HG02623 (cell line): ENCODE measurements around the gene MEX3C.

Experiments
- ATAC-seq: cut with Tn5 transposase; IDR thresholded peaks from one replicate; pipeline ENCODE4 v1.9.1; 2021; ENCODE audit warnings: moderate library complexity; ENCODE audit not compliant: unreplicated experiment

MEX3C gene

DNA sequence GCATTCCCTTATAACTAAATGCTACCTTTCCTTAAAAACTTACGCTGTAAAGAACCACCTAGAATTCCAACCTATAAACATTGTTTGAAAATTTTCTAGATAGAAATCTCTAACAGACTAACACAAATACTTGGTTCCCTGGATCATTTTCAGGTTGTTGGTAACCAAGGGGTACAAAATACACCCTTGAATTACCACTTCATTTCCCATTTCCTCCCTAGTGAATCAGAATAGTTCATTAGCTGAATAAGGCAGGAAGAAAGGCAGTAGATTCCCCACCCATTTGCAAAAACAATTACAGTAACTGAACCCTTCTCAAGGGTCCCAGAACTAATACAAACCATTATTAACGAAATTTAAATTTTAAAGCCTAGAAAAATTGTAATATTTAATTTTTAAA, 5.5 kb downstream of the MEX3C start:
- ATAC-seq: no peak

DNA sequence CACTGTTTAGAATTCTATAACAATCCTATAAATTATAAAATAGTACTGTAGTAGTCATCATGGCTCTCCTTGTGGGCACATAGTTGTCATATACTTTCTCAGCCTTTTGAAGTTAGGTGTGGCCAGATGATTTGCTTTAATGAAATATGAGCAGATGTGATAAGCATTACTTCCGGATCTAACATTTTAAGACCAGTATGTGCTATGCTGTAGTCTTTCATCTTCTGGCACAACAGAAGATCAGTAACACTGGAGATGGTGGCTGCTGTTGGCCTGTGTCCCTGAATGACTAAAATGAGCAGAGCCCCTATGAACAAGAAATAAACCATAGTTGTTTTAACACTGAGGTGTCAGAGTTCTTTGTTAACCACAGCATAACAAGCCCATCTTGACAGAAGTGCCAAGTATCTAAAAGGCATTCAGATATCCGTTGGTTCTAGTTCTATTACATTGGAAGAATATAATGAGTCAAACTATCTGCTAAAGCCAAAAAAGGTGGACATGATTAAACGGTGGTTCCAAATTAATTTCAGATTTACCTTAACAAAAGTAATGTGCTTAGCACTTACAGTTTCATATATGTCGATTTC, 6.3 kb downstream of the MEX3C start:
- ATAC-seq: no peak

DNA sequence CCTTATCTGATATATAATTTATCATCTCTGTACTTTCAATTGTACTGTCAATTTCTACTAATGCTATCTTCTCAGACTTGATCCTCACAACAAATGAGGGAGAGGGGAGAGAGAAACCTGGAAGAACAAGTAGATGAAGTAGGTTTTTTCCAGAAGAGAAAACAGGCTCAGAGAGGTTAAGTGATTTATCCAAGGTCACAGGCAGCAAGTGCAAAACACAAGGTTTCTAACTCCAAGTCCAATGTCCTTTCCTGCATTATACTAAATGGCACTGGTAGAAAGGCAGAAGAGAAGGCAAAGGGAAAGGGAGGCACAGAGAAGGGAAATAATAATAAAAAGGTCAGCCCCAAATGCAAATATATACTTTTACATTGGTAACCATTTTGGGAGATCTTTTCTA, 7.5 kb downstream of the MEX3C start:
- no peak for ATAC-seq

DNA sequence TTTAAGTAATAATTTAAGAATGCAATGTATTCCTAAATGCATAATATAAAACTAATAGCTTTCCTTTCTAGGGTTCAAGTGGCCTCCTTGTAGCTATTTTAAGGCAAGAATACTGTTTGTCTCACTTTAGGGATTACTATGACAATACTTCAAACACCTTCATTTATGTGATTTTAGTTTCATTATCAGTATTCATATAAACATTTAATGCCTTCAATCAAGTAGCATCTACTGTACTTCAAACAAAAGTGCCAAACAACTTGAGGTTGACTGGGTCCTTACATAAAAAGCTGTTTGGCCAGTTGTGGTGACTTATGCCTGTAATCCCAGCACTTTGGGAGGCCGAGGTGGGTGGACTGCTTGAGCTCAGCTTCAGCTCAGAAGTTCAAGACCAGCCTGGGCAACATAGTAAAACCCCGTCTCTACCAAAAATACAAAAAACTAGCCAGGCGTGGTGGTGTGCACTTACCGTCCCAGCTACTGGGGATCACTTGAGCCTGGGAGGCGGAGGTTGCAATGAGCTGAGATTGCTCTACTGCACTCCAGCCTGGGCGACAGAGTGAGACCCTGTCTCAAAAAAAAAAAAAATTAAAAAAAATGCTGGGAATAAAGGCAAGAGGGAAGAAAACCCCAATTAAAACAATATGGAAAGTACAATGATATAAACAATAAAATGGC, 9.3 kb downstream of the MEX3C start:
- ATAC-seq: peak; percentile 36

DNA sequence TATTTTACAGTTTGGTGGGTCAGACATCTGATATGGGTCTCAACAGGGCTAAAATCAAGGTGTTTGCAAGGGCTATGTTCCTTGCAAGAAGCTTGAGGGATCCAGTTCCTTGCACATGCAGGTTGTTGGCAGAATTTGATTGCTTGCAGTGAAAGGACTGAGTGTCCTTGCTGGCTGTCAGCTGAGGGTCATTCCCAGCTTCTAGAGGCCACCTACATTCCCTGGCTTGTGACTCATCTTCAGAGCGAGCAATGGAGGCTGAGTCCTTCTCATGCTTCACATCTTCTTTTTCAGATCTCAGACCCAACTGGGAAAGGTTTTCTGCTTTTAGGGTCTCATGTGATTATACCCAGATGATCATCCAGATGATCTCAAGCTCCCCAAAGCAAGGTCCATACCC, 12.4 kb downstream of the MEX3C start:
- ATAC-seq: no peak

DNA sequence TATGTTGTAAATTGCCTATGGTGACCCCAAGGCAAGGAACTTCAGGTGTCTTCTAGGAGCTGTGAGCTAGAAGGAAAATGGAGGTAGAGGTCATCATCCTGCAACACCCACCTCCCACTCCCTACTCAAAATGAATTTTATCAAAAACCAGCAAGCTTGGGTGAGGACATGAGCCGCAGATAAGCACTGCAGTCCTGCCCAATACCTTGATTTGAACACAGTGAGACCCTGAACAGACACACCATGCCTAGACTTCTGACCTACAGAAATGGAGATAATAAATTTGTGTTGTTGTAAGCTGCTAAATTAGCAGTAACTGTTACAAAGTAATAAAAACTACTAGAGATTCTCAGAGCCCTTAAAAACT, 13.4 kb downstream of the MEX3C start:
- ATAC-seq: no peak

DNA sequence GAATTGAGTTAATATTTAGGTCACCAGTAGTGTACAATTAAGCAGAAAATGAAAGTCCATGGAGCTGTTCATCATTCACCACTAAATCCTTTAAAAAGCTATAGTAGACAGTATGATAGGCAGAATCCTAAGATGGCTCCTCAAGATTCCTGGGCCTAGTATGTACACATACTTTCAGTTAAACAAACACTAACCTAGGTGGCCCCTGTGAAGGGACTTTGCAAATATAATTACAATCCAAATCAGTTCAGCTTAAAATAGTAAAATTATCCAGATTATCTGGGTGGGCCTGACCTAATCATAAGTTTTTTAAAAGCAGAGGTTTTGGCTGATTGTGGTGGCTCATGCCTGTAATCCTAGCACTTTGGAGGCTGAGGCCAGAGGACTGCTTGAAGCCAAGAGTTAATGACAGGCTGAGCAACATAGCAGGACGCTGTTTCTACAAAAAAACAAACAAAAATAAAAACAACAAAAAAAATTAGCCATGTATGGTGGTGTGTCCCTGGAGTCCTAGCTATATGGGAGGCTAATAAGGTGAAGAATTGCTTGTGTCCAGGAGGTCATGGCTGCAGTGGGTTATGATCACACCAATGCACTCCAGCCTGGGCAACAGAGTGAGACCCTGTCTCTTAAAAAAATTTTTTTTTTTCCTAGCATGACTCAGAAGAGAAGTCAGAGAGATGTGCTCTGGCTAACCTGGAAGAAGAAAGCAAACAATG, 13.9 kb downstream of the MEX3C start:
- ATAC-seq: no peak

DNA sequence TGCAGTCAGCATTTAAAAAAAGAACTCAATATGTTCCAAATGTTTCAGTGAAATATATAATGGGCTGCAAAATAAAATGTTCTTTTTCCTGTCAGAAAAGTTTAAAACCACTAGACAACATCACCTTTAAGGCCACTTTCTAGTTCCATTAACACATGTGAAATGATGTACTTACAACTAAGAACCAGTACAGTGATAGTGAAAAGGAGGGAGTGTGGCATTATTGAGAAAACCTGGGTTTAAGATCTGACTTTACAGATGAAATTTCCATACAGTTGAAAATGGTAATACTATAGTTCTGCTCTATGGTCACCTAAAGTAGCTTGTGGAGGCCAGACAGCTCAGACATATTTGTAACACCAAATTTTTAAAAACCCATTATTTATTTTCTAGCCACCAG, 14.7 kb downstream of the MEX3C start:
- ATAC-seq: no peak

DNA sequence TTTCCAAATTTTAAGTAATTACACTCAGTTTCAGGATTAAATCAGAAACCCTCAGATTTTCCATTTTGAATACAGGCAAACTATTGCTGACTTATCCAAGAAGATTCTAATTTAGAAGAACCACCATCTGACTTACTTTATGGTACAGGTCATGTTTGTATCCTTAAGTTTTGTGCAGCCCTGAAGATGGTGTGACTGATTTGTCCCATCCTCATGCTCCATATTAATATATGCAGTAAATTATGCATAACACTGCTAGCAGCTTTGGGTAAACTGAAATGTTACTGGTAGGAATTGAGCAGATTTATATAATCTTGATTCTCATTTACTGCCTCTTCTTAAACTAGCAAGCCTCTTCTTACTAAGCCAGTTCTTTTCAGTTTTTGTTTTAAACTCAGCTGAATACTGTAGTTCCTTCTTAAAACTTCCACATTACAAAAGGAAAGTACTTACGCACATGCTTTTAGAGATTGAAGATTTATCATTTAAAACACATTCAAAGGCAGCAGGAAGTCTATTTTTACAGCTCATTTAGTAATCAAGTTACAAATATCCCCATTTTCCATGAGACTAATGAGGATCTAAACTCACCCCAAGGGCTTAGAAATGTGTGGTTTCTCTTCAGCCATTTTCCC, 25.7 kb downstream of the MEX3C start:
- ATAC-seq: no peak

DNA sequence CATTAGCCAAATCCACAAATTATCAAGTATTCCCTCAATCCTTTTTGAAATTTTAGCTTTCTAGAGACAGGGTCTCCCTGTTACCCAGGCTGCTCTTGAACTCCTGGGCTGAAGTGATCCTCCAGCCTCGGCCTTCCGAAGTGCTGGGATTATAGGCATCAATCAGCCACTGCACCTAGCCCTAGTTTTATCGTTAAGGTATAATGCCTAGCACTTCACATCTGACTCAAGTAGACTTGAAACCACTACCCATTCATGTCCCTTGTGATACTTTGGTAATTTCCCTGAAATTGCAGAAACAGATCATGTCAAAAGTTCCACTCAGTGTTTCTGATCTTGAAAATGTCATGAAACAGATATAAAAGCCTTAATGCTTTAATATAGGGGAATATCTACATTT, 26.3 kb downstream of the MEX3C start:
- ATAC-seq: peak; percentile 56

DNA sequence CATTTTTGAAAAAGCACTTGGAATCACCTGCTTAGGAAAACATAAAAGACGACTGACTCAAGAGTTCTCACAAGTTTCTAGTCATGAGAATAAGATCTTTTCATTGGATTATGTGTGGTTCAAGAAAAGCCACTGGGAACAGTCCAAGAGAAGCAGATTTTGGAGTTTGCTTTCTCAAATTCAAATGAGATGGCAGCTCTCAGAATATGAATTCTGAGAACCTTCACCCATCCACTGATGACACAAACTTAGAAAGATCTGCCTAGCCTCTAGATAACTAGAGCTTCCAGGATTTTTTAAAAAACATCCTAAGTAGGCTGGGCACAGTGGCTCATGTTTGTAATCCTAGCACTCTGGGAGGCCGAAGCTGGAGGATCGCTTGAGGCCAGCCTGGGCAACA, 26.8 kb downstream of the MEX3C start:
- no peak for ATAC-seq

DNA sequence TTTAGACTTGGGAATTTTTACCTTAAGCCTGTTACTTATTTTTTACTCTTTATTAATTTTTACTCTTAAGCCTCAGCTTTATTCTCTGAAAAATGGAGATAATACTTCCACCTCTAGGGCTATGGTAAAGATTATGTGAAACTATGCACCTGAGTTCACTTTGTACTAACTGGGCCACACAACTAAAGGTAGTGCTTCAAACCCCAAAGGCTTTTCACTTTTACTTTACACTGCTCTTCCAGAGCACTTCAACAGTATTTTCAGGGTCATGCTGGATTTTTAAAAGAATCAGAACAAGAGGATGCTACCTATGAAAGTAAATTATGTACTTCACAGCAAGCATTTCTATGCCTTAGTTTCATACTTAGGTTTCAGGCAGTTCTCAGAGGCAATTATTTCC, 27.8 kb downstream of the MEX3C start:
- no peak for ATAC-seq

DNA sequence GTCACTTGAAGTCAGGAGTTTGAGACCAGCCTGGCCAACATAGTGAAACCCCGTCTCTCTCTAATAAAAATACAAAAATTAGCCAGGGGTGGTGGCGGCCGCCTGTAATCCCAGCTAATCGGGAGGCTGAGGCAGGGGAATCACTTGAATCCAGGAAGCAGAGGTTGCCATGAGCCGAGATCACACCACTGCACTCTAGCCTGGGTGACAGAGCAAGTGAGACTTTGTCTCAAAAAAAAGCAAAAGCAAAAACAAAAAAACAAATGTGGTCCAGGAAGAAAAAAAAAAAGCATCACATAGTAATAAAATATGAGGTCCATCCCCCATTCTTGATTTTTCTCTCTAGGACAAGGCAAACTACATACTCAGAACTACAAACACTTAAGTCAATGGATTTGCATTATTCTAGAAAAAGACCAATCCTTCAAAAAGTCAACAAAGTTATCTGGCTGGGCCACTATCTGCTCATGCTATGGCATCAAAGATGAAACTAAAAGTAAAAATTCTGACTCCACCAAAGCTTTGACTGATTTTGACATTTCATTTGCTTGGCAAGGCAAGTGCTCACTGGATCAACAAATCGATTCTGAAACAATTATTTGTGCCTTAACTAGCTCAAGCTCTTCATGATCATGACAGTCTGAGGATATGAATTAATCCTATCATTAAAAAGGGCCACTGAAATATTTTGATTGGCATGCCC, 28.4 kb downstream of the MEX3C start:
- peak; percentile 38 for ATAC-seq

DNA sequence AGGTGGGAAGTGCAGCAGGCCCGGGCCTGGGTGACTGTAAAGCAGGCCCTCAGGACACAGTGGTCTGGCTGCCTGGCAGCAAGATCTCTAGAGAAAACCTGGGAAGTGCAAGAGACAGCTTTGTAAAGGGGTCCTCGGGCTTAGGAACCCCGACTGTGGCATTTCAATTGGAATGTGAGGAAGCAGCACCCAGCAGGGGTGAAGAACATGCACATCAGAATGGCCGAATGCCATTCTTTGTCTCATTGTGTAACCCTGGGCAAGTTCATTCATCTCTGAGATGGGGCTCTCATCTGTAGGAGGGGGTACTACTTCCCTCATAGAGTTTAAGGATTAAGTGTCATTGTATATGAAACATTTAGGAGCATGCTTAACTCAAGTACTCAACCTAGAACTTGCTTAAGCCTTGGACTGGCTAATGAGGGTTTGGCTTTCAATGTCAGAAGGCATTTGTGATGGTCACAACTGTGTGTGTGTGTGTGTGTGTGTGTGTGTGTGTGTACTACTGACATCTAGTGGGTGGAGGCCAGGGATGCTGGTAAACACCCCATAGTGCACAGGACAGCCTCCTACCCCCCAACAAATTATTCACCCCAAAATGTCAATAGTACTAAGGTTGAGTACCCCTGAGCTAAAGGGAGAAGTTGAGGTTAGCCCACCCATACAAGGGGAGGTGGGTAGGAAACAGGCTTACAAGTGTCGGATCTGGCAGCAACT, 29.3 kb downstream of the MEX3C start:
- ATAC-seq: no peak

DNA sequence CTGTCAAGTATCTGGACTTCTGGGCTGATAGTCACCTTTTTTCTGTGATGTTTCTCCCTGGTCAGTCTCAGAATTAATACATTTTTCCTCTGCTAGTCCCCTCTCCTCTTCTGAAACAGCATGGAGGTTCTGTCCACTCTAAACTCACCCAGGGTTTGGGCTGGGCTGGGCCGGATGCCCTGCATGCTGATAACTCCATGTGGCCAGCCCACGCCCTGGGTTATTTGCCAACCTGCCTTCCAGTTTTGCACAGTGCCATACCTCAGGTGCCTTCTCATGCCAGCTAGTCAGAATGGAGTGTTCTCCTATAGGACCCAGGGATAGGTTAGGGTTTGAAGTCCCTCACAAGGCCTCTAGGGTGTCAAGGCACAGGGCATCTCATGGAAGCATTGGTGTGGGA, 32.2 kb downstream of the MEX3C start:
- ATAC-seq: no peak

DNA sequence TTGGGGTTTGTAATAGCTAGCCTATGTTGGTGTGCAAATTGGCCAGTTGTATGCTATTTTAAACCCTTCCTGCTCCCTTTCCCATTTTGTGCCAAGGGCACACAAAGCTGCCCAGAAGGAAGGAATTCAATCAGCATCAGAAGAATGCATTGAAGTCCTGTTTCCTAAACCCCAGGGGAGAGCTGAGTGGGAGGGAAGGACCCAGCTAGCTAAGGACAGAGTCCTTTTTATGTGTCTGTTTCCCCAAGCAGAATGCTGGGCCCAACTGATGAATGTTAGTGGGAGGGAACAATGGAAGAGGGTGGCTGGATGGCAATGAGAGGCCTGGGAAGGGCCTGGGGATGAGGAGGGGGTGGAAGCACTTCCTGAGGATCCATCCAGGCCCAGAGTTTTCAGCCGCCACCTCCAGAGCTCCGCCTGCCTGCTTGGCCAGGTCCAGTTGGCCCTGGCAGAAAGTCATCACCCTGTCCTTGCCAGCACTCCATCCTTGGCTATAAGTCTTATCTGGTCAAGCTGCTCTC, 32.7 kb downstream of the MEX3C start:
- ATAC-seq: no peak

DNA sequence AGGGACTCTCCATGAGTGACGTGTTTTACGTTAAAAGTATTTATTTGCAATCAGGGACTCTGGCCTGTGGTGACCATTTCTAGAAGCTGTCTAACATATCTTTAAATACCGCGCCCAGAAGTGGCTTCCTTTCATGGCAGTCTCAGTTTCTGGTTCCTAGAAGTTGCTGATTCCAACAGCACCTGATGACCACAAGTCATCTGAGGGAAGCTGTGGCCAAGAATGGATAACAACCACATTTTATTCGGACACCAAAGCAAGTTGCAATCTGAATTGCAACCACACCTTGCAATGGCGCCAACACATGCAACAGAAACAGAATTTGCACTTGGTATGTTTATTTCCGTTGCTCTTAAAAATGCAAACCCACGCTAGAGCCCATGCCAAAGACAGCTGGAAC, 33.1 kb downstream of the MEX3C start:
- no peak for ATAC-seq

DNA sequence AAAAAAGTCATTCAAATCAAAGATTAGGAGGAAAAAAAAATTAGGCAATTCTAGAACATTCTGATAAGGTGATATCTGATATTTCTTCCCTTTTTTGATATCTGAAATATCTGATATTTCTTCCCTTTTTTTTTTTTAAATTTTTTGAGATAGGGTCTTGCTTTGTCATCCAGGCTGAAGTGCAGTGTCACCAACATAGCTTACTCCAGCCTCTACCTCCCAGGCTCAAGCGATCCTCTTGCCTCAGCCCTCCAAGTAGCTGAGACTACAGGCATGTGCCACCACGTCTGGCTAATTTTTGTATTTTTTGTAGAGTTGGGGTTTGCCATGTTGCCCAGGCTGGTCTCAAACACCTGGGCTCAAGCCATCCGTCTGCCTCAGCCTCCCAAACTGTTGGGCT, 33.9 kb downstream of the MEX3C start:
- no peak for ATAC-seq

DNA sequence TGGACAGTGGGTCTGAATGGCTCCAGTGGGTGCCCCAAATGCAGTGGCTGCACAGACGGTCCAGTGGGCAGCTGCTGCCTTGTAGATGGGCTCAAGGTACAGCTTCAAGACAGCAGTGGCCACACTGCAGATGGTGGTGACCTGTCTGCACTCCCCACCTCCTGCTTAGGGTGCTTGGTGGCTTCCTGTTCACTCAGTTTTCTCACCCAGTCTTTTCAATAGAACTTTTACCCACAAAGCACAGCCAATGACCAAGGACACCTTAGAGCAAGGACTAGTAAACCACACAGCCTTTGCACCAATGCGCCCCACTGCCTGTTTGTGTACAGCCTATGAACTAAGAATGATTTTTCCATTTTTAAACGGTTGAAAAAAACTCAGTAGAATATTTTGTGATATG, 34.9 kb downstream of the MEX3C start:
- no peak for ATAC-seq

DNA sequence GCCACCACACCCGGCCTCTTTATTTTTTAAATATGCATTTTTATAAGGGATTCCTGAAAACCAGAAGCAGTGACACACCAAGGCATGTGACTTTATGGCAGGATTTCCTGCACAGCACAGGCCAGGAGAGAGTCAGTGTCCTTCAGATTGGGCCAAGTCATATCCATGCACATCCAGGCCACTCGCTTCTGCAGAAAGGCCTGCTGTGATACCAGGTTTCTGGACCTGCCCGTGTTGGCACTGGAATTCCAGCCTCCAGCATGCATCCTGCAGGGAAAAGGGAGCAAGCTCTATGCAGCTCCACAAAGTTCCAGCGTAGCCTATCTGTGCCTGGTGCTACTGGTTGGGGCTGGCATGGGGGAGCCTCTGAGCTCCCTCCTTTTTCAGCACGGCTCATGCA, 36.8 kb downstream of the MEX3C start:
- no peak for ATAC-seq

DNA sequence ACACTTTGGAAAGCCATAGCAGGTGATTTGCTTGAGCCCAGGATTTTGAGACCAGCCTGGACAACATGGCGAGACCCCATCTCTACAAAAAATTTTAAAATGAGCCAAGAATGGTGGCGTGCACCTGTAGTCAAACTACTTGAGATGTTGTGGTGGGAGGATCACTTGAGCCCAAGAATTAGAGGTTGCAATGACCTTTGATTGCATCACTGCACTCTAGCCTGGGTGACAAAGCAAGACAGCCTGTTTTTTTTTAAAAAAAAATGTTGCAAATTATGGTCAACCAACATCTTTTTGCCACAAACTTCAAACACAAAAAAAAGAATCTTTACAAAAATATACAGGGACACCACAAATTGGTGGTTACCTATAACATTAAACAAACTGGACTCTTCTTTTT, 40.3 kb downstream of the MEX3C start:
- no peak for ATAC-seq
